DOHH2 (cell line): ENCODE data around the gene SAMD9.

Source experiments
- CTCF ChIP-seq: fragments of 200-600 bp; sonication (generic); IDR thresholded peaks from one replicate; pipeline ENCODE4 v1.5.1; 2014; ENCODE audit warnings: antibody characterized with exemption, mild to moderate bottlenecking, low read depth, low read length; ENCODE audit not compliant: poor library complexity, severe bottlenecking
- EZH2phosphoT487 ChIP-seq: fragments of 200-600 bp; sonication (generic); IDR thresholded peaks from 2 replicates; pipeline ENCODE4 v1.6.1; 2017; ENCODE audit warnings: borderline replicate concordance, mild to moderate bottlenecking, antibody characterized with exemption, low read length, moderate library complexity, mixed read lengths

GRCh38 chr7:93161181-93161762, 43.5 kb upstream of the SAMD9 start:
- TF ChIP-seq CTCF (no peak), EZH2phosphoT487 (no peak)
